PC-9 (cell line): ENCODE data around the gene PIM1. TPM values are rescaled to one million over a fixed set of nuclear protein-coding genes. Genes with fewer than 3 reads are reported as not detected.

Experiments
- BruUV-seq: library from RNA; stranded (reverse); fragments of 400-500 nt; replicated peaks from 2 replicates; lab custom pipeline; 2021; lab: Mats Ljungman, UMichigan
- CTCF ChIA-PET: fragments of 300-600 bp; sonication (Branson Sonifier 250); formaldehyde crosslinking; loops from one replicate; lab custom pipeline; 2022; ENCODE audit warnings: antibody characterized with exemption; lab: Charles Lee
- POLR2A ChIA-PET: fragments of 300-600 bp; sonication (Branson Sonifier 250); formaldehyde crosslinking; loops from one replicate; lab custom pipeline; 2022; ENCODE audit warnings: antibody characterized with exemption; ENCODE audit not compliant: unreplicated experiment; lab: Charles Lee
- DNase-seq, 2 experiments: peaks; one replicate each; pipeline versions ENCODE4 v3.0.0 to v3.0.0-alpha.2; 2015 to 2022; ENCODE audit warnings: mixed read lengths in 1 of 2
- H2AFZ ChIP-seq: fragments of 200-600 bp; sonication (generic); 2 replicates; pipeline ENCODE4 v1.8.1; 2017; ENCODE audit warnings: antibody characterized with exemption
- H3F3A ChIP-seq: fragments of 200-600 bp; sonication (generic); 2 replicates; pipeline ENCODE4 v1.8.1; 2017; ENCODE audit warnings: antibody characterized with exemption, mild to moderate bottlenecking, low read depth; ENCODE audit not compliant: insufficient read depth
- H3K27ac ChIP-seq: fragments of 200-600 bp; sonication (generic); 2 replicates; pipeline ENCODE4 v1.6.1; 2016; ENCODE audit warnings: mixed run types
- H3K27me3 ChIP-seq: fragments of 200-600 bp; sonication (generic); 2 replicates; pipeline ENCODE4 v1.6.1; 2016; ENCODE audit warnings: low read depth, mixed run types; ENCODE audit not compliant: insufficient read depth
- H3K36me3 ChIP-seq: fragments of 200-600 bp; sonication (generic); 2 replicates; pipeline ENCODE4 v1.6.1; 2016; ENCODE audit warnings: low read depth, mixed run types
- H3K4me1 ChIP-seq: fragments of 200-600 bp; sonication (generic); replicated peaks from 2 replicates; pipeline ENCODE4 v1.6.1; 2016; ENCODE audit warnings: mixed run types; ENCODE audit not compliant: insufficient read depth
- H3K4me2 ChIP-seq: fragments of 200-600 bp; sonication (generic); 2 replicates; pipeline ENCODE4 v1.6.1; 2017; ENCODE audit warnings: mixed run types
- H3K4me3 ChIP-seq: fragments of 200-600 bp; sonication (generic); 2 replicates; pipeline ENCODE4 v1.6.1; 2016; ENCODE audit warnings: mixed run types
- H3K79me2 ChIP-seq: fragments of 200-600 bp; sonication (generic); 2 replicates; pipeline ENCODE4 v1.6.1; 2017; ENCODE audit warnings: low read depth, mixed run types
- H3K9me2 ChIP-seq: fragments of 200-600 bp; sonication (generic); 2 replicates; pipeline ENCODE4 v1.8.1; 2017; ENCODE audit warnings: mild to moderate bottlenecking; ENCODE audit not compliant: insufficient read depth
- H3K9me3 ChIP-seq: fragments of 200-600 bp; sonication (generic); 2 replicates; pipeline ENCODE4 v1.8.1; 2016; ENCODE audit warnings: low read depth; ENCODE audit not compliant: insufficient read depth
- H4K20me1 ChIP-seq: fragments of 200-600 bp; sonication (generic); 2 replicates; pipeline ENCODE4 v1.8.1; 2017; ENCODE audit not compliant: insufficient read depth
- EZH2 ChIP-seq: fragments of 200-600 bp; sonication (generic); IDR thresholded peaks from 2 replicates; pipeline ENCODE4 v1.8.0; 2017; ENCODE audit warnings: antibody characterized with exemption, low read depth
- intact Hi-C: fragments of 100-400 bp; cut with micrococcal nuclease; formaldehyde crosslinking; loops from one replicate; pipeline ENCODE4 v1.10.0; 2022; ENCODE audit not compliant: unreplicated experiment
- total RNA-seq: library from RNA; stranded (reverse); gene quantifications from 2 replicates; pipeline ENCODE4 v1.2.3, GENCODE V29; 2021
- TF ChIP-seq, protein P1 (sequence below): fragments of 200-600 bp; sonication (generic); conservative IDR thresholded peaks from 2 replicates; pipeline ENCODE4 v1.6.1; 2017; ENCODE audit warnings: mixed run types, antibody characterized with exemption, mild to moderate bottlenecking, moderate library complexity

PIM1 gene
- total RNA-seq, 1 experiment from 2014 or later = 51.0 TPM

DNA sequence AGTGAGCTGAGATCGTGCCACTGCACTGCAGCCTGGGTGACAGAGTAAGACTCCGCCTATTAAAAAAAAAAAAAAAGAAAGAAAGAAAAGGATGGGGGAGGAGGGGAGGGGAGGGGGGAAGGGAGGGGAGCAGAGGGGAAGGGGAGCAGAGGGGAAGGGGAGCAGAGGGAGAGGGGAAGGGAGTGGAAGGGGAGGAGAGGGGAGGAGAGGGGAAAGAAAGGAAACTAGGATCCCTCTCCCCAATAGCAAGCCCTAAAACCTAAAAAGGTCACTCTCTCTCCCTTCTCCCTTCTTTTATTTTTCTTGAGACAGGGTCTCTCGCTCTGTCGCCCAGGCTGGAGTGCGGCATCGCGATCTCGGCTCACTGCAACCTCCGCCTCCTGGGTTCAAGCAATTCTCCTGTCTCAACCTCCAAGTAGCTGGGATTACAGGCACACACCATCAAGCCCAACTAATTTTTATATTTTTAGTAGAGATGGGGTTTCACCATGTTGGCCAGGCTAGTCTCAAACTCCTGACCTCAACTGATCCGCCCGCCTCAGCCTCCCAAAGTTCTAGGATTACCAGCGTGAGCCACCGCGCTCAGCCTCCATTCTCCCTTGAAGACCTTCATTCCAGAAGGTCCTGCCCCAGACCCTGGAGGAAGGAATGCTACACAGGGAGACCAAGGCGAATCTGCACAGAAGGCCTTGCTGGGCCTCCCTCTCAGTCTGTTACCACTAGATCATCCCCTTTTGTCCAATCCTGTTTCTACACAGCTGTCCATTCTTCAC lies 45.8 kb upstream of the PIM1 start:
- DNase-seq = peak in 1 of 2 experiments; percentile 29
- ChIA-PET POLR2A (no interaction called here), CTCF (interaction anchor here (0.7 kb wide), 1 partner anchor 24 kb away, joined by 7 read pairs; no protein-coding TSS in a partner anchor)
- no peaks in the 10 kb centered on the region for H3K9me2 ChIP-seq
- H3K4me2 ChIP-seq = no peak overlapping the region
- H3K27me3 ChIP-seq = no peaks in the 10 kb centered on the region
- TF ChIP-seq EZH2 = no peak
- TF ChIP-seq, protein P1, sequence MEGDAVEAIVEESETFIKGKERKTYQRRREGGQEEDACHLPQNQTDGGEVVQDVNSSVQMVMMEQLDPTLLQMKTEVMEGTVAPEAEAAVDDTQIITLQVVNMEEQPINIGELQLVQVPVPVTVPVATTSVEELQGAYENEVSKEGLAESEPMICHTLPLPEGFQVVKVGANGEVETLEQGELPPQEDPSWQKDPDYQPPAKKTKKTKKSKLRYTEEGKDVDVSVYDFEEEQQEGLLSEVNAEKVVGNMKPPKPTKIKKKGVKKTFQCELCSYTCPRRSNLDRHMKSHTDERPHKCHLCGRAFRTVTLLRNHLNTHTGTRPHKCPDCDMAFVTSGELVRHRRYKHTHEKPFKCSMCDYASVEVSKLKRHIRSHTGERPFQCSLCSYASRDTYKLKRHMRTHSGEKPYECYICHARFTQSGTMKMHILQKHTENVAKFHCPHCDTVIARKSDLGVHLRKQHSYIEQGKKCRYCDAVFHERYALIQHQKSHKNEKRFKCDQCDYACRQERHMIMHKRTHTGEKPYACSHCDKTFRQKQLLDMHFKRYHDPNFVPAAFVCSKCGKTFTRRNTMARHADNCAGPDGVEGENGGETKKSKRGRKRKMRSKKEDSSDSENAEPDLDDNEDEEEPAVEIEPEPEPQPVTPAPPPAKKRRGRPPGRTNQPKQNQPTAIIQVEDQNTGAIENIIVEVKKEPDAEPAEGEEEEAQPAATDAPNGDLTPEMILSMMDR = no peak
- peaks cover 51% of the 10 kb centered on the region for H3K4me1 ChIP-seq
- H3F3A ChIP-seq = peaks cover 33% of the 10 kb centered on the region
- H3K9me3 ChIP-seq = no peaks in the 10 kb centered on the region
- no peaks in the 10 kb centered on the region for H4K20me1 ChIP-seq
- H3K27ac ChIP-seq = no peak overlapping the region
- intact Hi-C loops = no loop called here
- H2AFZ ChIP-seq = no peak overlapping the region
- no peaks in the 10 kb centered on the region for H3K79me2 ChIP-seq
- H3K36me3 ChIP-seq = no peaks in the 10 kb centered on the region
- no peak overlapping the region for H3K4me3 ChIP-seq
- no TSS peak for BruUV-seq

DNA sequence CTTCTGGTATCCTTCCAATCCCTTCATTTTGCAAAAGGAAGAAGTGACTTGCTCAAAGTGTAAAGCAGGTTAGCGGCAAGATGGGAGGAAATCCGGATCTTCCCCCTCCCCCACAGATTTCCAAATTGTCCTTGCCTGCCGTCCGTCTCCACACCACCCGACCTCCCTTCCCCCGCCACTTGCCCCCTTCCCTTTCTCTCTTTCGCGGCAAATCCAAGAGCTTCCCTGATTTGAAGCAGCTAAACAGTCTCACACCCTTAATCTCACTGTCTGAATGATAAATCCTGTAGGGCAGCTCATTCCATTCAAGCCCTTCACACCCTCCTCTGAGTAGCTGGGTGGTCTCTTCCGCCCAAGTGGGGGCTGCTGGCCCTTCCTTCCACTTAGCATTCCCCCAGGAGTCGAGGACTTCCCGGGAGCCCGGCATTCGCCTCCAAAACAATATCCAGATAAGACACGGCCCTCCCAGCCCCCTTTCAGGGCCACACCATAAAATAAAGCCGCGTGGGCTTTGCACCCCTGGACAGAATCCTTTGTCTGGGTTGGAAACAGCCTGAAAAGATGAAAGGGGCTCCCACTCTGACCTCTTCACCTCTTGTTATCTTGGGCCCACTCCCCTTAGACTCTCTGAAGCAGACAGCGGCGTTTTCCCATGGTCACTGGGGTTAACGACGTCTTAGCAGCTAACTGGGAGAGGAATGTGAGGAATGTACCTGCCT lies 44.0 kb upstream of the PIM1 start:
- Histone ChIP-seq H3F3A (peaks cover 37% of the 10 kb centered on the region), H4K20me1 (no peaks in the 10 kb centered on the region), H3K9me3 (no peaks in the 10 kb centered on the region), H3K4me2 (peak overlapping the region; percentile 48), H3K4me3 (peak overlapping the region; percentile 23; the same call in 1 of the 2 replicates), H3K27me3 (no peaks in the 10 kb centered on the region), H2AFZ (no peak overlapping the region), H3K27ac (peak overlapping the region; percentile 95), H3K79me2 (no peaks in the 10 kb centered on the region), H3K9me2 (no peaks in the 10 kb centered on the region), H3K4me1 (peaks cover 60% of the 10 kb centered on the region), H3K36me3 (no peaks in the 10 kb centered on the region)
- intact Hi-C loops = loop anchor here (1.0 kb wide), 2 partner anchors 22 to 70 kb away; no protein-coding TSS in a partner anchor
- TSS peak; percentile 27 for BruUV-seq
- peak; percentile 28 to 71 for DNase-seq
- POLR2A ChIA-PET = interaction anchor here (0.7 to 1.0 kb wide), 2 partner anchors 45 to 85 kb away, joined by 7 to 14 read pairs; no protein-coding TSS in a partner anchor
- CTCF ChIA-PET = interaction anchor here (0.7 kb wide), 1 partner anchor 1634 kb away, joined by 4 read pairs; no protein-coding TSS in a partner anchor
- TF ChIP-seq, protein P1 = no peak
- TF ChIP-seq EZH2 = no peak

DNA sequence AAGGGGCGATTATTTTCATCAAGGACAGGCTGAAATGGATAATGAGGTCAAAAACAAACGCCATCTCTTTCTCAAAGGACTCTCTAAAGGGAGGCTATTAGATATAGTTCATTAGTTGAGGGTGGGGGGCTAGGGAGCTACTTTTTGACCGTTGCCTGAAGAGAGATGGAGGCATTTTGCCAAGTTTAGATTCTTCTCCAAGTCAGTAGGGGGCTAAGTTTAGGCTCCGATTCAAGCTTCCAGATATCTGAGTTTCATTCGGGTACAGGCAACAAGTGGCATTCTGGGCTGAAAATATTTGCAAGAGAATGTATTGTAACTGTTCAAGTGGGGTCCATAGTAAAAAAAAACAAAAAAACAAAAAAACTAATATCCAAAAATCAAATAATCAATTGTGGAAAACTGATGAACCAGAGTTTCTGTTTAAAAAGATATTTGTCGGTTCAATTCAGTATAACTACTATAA lies 43.4 kb upstream of the PIM1 start:
- Histone ChIP-seq H3F3A (peaks cover 43% of the 10 kb centered on the region), H3K4me1 (peaks cover 66% of the 10 kb centered on the region), H3K27me3 (no peaks in the 10 kb centered on the region), H3K79me2 (no peaks in the 10 kb centered on the region), H3K9me3 (no peaks in the 10 kb centered on the region), H4K20me1 (no peaks in the 10 kb centered on the region), H3K36me3 (no peaks in the 10 kb centered on the region), H3K4me2 (peak overlapping the region; percentile 48), H3K27ac (peak overlapping the region; percentile 95), H3K9me2 (no peaks in the 10 kb centered on the region), H3K4me3 (no peak overlapping the region), H2AFZ (no peak overlapping the region)
- intact Hi-C loops = loop anchor here (1.0 kb wide), 2 partner anchors 22 to 70 kb away; no protein-coding TSS in a partner anchor
- ChIA-PET POLR2A (interaction anchor here (1.0 kb wide), 1 partner anchor 45 kb away, joined by 7 read pairs; no protein-coding TSS in a partner anchor), CTCF (no interaction called here)
- DNase-seq = no peak
- no peak for TF ChIP-seq EZH2
- TF ChIP-seq, protein P1 = no peak
- no TSS peak for BruUV-seq
